OCI-LY7 (cell line): ENCODE data around the gene PLA2G4D. TPM values are rescaled to one million over a fixed set of nuclear protein-coding genes. Genes with fewer than 3 reads are reported as not detected.

ENCODE experiments used
- Bru-seq: library from RNA; stranded (reverse); fragments of 400-500 nt; gene quantifications from one replicate; lab custom pipeline; 2021; lab: Mats Ljungman, UMichigan
- BruChase-seq, 2 experiments: library from RNA; stranded (reverse); fragments of 400-500 nt; gene quantifications; one replicate each; lab custom pipeline; 2021; lab: Mats Ljungman, UMichigan
- BruUV-seq: library from RNA; stranded (reverse); fragments of 400-500 nt; replicated peaks from 2 replicates; lab custom pipeline; 2021; lab: Mats Ljungman, UMichigan
- CTCF ChIA-PET: fragments of 300-600 bp; sonication (Branson Sonifier 250); formaldehyde crosslinking; loops from one replicate; lab custom pipeline; 2022; ENCODE audit warnings: antibody characterized with exemption; ENCODE audit not compliant: unreplicated experiment; lab: Charles Lee
- POLR2A ChIA-PET: fragments of 300-600 bp; sonication (Branson Sonifier 250); formaldehyde crosslinking; loops from one replicate; lab custom pipeline; 2022; ENCODE audit warnings: antibody characterized with exemption; lab: Charles Lee
- DNase-seq: peaks from one replicate; pipeline ENCODE4 v3.0.0-alpha.2; 2015; ENCODE audit warnings: low spot score
- H2AFZ ChIP-seq: fragments of 200-600 bp; sonication (generic), shearing (Covaris generic); 2 replicates; pipeline ENCODE4 v1.6.1; 2014; ENCODE audit warnings: mild to moderate bottlenecking, antibody characterized with exemption, low read length, moderate library complexity
- H3K27ac ChIP-seq: fragments of 200-600 bp; sonication (generic); 2 replicates; pipeline ENCODE4 v1.5.1; 2014; ENCODE audit warnings: mixed run types, low read depth, mild to moderate bottlenecking, moderate library complexity, low read length, inconsistent platforms; ENCODE audit not compliant: poor library complexity, severe bottlenecking
- H3K36me3 ChIP-seq: fragments of 200-600 bp; sonication (generic); 2 replicates; pipeline ENCODE4 v1.6.1; 2014; ENCODE audit warnings: mild to moderate bottlenecking, antibody characterized with exemption, low read length, moderate library complexity, mixed read lengths; ENCODE audit not compliant: insufficient read depth
- H3K4me1 ChIP-seq: fragments of 200-600 bp; sonication (generic); 2 replicates; pipeline ENCODE4 v1.5.1; 2014; ENCODE audit warnings: mild to moderate bottlenecking, low read length; ENCODE audit not compliant: insufficient read depth, poor library complexity, severe bottlenecking
- H3K4me2 ChIP-seq: fragments of 200-600 bp; sonication (generic); 2 replicates; pipeline ENCODE4 v1.6.1; 2014; ENCODE audit warnings: mild to moderate bottlenecking, low read length
- H3K4me3 ChIP-seq: fragments of 200-600 bp; sonication (generic); 2 replicates; pipeline ENCODE4 v1.5.1; 2014; ENCODE audit warnings: mild to moderate bottlenecking, low read depth, low read length; ENCODE audit not compliant: poor library complexity, severe bottlenecking
- H3K79me2 ChIP-seq: fragments of 200-600 bp; sonication (generic); 2 replicates; pipeline ENCODE4 v1.6.1; 2016; ENCODE audit warnings: low read depth, mild to moderate bottlenecking, low read length, moderate library complexity, mixed read lengths; ENCODE audit not compliant: insufficient read depth
- H3K9me2 ChIP-seq: fragments of 200-600 bp; sonication (generic); 2 replicates; pipeline ENCODE4 v1.6.1; 2016; ENCODE audit warnings: mild to moderate bottlenecking, low read length, mixed read lengths; ENCODE audit not compliant: insufficient read depth
- H3K9me3 ChIP-seq: fragments of 200-600 bp; sonication (generic); 2 replicates; pipeline ENCODE4 v1.6.1; 2014; ENCODE audit warnings: mild to moderate bottlenecking, mixed run types, low read length, mixed read lengths
- H4K20me1 ChIP-seq: fragments of 200-600 bp; sonication (generic); 2 replicates; pipeline ENCODE4 v1.6.1; 2014; ENCODE audit warnings: mild to moderate bottlenecking, antibody characterized with exemption, low read length, moderate library complexity, mixed read lengths; ENCODE audit not compliant: insufficient read depth
- EZH2phosphoT487 ChIP-seq: fragments of 200-600 bp; sonication (generic); IDR thresholded peaks from 2 replicates; pipeline ENCODE4 v1.6.1; 2018; ENCODE audit warnings: low read depth, borderline replicate concordance, mild to moderate bottlenecking, mixed run types, antibody characterized with exemption, low read length, moderate library complexity, mixed read lengths
- intact Hi-C: fragments of 100-400 bp; cut with micrococcal nuclease; formaldehyde crosslinking; loops from one replicate; pipeline ENCODE4 v1.10.0; 2022; ENCODE audit not compliant: unreplicated experiment
- long read RNA-seq: library from polyadenylated mRNA; stranded (forward); transcript quantifications from one replicate; pipeline ENCODE4 v2.0.0, GENCODE V29; 2022
- total RNA-seq, 2 experiments: library from RNA; depleted of rRNA in 1 of 2; stranded (reverse); fragments of >200 nt in 1 of 2; shearing (Covaris generic) in 1 of 2; gene quantifications; 2 replicates each; pipeline ENCODE4 v1.2.3, GENCODE V29; 2014 to 2022
- TF ChIP-seq, protein P1 (sequence below): fragments of 200-600 bp; sonication (generic); conservative IDR thresholded peaks from 2 replicates; pipeline ENCODE4 v1.5.1; 2014; ENCODE audit warnings: mild to moderate bottlenecking, antibody characterized with exemption, low read length, moderate library complexity, mixed read lengths

Gene PLA2G4D, protein sequence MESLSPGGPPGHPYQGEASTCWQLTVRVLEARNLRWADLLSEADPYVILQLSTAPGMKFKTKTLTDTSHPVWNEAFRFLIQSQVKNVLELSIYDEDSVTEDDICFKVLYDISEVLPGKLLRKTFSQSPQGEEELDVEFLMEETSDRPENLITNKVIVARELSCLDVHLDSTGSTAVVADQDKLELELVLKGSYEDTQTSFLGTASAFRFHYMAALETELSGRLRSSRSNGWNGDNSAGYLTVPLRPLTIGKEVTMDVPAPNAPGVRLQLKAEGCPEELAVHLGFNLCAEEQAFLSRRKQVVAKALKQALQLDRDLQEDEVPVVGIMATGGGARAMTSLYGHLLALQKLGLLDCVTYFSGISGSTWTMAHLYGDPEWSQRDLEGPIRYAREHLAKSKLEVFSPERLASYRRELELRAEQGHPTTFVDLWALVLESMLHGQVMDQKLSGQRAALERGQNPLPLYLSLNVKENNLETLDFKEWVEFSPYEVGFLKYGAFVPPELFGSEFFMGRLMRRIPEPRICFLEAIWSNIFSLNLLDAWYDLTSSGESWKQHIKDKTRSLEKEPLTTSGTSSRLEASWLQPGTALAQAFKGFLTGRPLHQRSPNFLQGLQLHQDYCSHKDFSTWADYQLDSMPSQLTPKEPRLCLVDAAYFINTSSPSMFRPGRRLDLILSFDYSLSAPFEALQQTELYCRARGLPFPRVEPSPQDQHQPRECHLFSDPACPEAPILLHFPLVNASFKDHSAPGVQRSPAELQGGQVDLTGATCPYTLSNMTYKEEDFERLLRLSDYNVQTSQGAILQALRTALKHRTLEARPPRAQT
- total RNA-seq (2014; rRNA removed; shearing (Covaris generic)) (not detected in 2 replicates), total RNA-seq (2022) (not detected in 2 replicates), Bru-seq, nascent RNA (not detected), BruChase-seq, experiment 1, labeled RNA remaining after a 6-hour chase (not detected), BruChase-seq, experiment 2, labeled RNA remaining after a 2-hour chase (not detected)
- long read RNA-seq: 0 reads

DNA sequence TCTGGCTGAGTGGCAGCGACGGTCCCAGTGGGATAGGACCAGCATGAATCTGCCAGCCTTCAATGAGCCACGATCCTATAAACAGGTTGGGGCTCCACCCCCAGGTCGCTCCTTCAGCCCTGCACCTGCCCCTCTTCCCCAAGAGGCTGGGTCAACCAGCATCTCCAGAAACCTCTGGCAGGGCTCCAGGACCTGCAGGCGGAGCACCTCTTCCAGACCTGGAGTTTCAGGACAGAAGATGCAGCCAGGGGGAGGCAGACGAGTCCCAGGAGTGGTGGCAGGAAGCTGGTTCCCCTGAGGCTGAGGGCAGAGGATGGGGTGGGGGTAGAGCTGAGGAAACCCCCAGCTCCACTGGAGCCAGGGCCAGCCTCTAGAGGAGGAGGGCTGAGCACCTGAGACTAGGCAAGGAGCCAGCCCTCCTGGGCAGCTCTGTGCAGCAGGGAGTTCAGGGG lies at the start of gene PLA2G4D:
PLA2G4D (minus strand) TSS at position 51 of the 452 bp plus-strand sequence. CDS start 103 bp downstream, outside the sequence.
- POLR2A ChIA-PET: interaction anchor here (0.5 to 1.4 kb wide), 3 partner anchors 9 to 140 kb away, joined by 3 to 4 read pairs (median 4); no protein-coding TSS in a partner anchor
- H3K4me1 ChIP-seq: peaks cover 3% of the 10 kb centered on the region
- H4K20me1 ChIP-seq: no peaks in the 10 kb centered on the region
- no peak for DNase-seq
- no peaks in the 10 kb centered on the region for H3K79me2 ChIP-seq
- no peak within 1 kb of the TSS for H2AFZ ChIP-seq
- no peaks in the 10 kb centered on the region for H3K9me2 ChIP-seq
- TF ChIP-seq EZH2phosphoT487: no peak
- TF ChIP-seq, protein P1, sequence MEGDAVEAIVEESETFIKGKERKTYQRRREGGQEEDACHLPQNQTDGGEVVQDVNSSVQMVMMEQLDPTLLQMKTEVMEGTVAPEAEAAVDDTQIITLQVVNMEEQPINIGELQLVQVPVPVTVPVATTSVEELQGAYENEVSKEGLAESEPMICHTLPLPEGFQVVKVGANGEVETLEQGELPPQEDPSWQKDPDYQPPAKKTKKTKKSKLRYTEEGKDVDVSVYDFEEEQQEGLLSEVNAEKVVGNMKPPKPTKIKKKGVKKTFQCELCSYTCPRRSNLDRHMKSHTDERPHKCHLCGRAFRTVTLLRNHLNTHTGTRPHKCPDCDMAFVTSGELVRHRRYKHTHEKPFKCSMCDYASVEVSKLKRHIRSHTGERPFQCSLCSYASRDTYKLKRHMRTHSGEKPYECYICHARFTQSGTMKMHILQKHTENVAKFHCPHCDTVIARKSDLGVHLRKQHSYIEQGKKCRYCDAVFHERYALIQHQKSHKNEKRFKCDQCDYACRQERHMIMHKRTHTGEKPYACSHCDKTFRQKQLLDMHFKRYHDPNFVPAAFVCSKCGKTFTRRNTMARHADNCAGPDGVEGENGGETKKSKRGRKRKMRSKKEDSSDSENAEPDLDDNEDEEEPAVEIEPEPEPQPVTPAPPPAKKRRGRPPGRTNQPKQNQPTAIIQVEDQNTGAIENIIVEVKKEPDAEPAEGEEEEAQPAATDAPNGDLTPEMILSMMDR: no peak
- no TSS peak for BruUV-seq
- CTCF ChIA-PET: no interaction called here
- no peaks in the 10 kb centered on the region for H3K36me3 ChIP-seq
- no peak within 1 kb of the TSS for H3K4me3 ChIP-seq
- no peak within 1 kb of the TSS for H3K27ac ChIP-seq
- H3K4me2 ChIP-seq: no peak within 1 kb of the TSS
- intact Hi-C loops: no loop called here
- no peaks in the 10 kb centered on the region for H3K9me3 ChIP-seq

DNA sequence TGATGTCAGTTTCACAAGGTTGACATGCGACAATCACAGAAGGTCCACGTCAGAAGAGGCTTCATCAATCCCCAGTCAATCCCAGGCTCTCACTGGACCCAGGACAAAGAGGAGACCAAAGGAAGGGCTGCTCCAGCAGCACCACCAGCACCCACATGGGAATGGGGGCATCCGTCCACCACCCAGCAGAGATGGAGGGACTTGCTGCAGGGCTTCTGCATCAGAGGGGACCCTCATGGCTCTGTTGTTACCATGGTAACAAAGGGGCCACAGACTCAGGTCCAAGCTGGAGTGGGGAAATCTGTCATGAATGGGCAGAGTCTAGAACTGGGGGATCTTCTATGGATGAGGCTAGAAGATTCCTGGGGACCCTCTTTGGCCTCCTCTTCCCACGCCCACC lies 49.0 kb upstream of the PLA2G4D start:
- ChIA-PET POLR2A (no interaction called here), CTCF (no interaction called here)
- Histone ChIP-seq H3K9me2 (no peaks in the 10 kb centered on the region), H3K4me1 (no peaks in the 10 kb centered on the region), H3K27ac (no peak overlapping the region), H3K4me2 (no peak overlapping the region), H4K20me1 (no peaks in the 10 kb centered on the region), H3K4me3 (no peak overlapping the region), H3K79me2 (no peaks in the 10 kb centered on the region), H3K36me3 (no peaks in the 10 kb centered on the region), H2AFZ (no peak overlapping the region), H3K9me3 (no peaks in the 10 kb centered on the region)
- intact Hi-C loops: no loop called here
- DNase-seq: no peak
- no peak for TF ChIP-seq EZH2phosphoT487
- TF ChIP-seq, protein P1: no peak
- BruUV-seq: no TSS peak
